Measurements from ENCODE around the gene SPDEF. TPM values are rescaled to one million over a fixed set of nuclear protein-coding genes. Genes with fewer than 3 reads are reported as not detected.

The SPDEF gene
- total RNA-seq, 1 donor from 2014 or later, result not detected

- no peak overlapping the region for H3K27ac Mint-ChIP-seq
- no peak for DNase-seq
- no peaks in the 10 kb centered on the region for H3K4me1 Mint-ChIP-seq
- H3K4me3 Mint-ChIP-seq, result no peak overlapping the region
- no peaks in the 10 kb centered on the region for H3K36me3 Mint-ChIP-seq (ENCODE audit: low read depth)
- no peaks in the 10 kb centered on the region for H3K9me3 Mint-ChIP-seq
- intact Hi-C loops (cut with micrococcal nuclease), result no loop called here
- peaks cover 18% of the 10 kb centered on the region for H3K27me3 Mint-ChIP-seq
Measured at GRCh38 chr6:34508425-34508824, 47.7 kb downstream of the SPDEF start.

GRCh38 chr6:34506718-34507117, 49.4 kb downstream of the SPDEF start:
- no peaks in the 10 kb centered on the region for H3K36me3 Mint-ChIP-seq (ENCODE audit: low read depth)
- no peak for DNase-seq
- intact Hi-C loops (cut with micrococcal nuclease), result no loop called here
- peaks cover 18% of the 10 kb centered on the region for H3K27me3 Mint-ChIP-seq
- no peak overlapping the region for H3K27ac Mint-ChIP-seq
- H3K4me3 Mint-ChIP-seq, result no peak overlapping the region
- no peaks in the 10 kb centered on the region for H3K4me1 Mint-ChIP-seq
- no peaks in the 10 kb centered on the region for H3K9me3 Mint-ChIP-seq

DNA sequence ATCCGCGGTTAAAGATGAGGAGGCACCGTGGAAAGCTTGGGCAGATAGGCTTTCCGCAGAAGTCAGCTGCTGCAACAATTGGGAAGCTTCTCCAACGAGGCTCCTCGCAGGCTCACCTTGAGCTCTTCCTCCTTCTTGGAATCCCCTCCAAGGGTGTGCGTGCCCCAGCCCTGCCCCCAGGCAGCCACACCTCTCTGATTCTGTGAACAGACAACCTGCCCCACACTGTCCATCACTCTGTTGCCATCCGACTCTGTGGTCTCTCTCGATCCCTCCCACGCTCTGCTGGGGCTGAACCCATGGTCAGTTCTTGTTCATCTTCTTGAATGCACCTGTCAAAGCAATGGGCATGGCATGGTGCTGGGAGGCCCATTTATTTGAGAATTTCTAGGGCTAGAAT, 58.7 kb downstream of the SPDEF start:
- Mint-ChIP-seq H3K27ac (no peak overlapping the region), H3K4me3 (no peak overlapping the region), H3K36me3 (ENCODE audit: low read depth) (no peaks in the 10 kb centered on the region), H3K9me3 (no peaks in the 10 kb centered on the region), H3K27me3 (no peaks in the 10 kb centered on the region), H3K4me1 (no peaks in the 10 kb centered on the region)
- intact Hi-C loops (cut with micrococcal nuclease), result no loop called here
- DNase-seq, result no peak

GRCh38 chr6:34496103-34496685, 59.9 kb downstream of the SPDEF start:
- no peak overlapping the region for H3K27ac Mint-ChIP-seq
- H3K36me3 Mint-ChIP-seq (ENCODE audit: low read depth), result no peaks in the 10 kb centered on the region
- H3K4me1 Mint-ChIP-seq, result peaks cover under 1% of the 10 kb centered on the region
- H3K27me3 Mint-ChIP-seq, result no peaks in the 10 kb centered on the region
- H3K4me3 Mint-ChIP-seq, result no peak overlapping the region
- intact Hi-C loops (cut with micrococcal nuclease), result no loop called here
- DNase-seq, result no peak
- H3K9me3 Mint-ChIP-seq, result no peaks in the 10 kb centered on the region

GRCh38 chr6:34494973-34495372, 61.2 kb downstream of the SPDEF start:
- Mint-ChIP-seq H3K36me3 (ENCODE audit: low read depth) (no peaks in the 10 kb centered on the region), H3K27me3 (no peaks in the 10 kb centered on the region), H3K27ac (no peak overlapping the region), H3K9me3 (no peaks in the 10 kb centered on the region), H3K4me1 (peaks cover 3% of the 10 kb centered on the region), H3K4me3 (no peak overlapping the region)
- intact Hi-C loops (cut with micrococcal nuclease), result no loop called here
- DNase-seq, result no peak

DNA sequence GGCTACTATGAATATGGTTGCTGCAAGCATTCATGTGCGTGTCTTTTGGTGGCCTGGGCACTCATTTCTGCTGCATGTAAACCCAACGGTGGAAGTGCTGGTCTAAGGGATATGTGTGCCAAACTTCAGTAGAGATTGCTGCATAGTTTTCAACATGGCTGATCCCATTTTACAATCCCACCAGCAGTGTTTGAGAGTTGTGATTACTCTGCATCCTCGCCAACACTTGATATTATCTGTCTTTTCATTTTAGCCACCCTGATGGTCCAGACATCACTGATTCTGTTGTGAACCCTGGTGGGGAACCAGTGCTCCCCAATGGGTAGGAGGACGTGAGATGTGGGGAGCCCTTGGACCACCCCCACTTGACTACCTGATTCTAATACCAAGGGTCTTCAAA, 62.8 kb downstream of the SPDEF start:
- Mint-ChIP-seq H3K27me3 (no peaks in the 10 kb centered on the region), H3K9me3 (no peaks in the 10 kb centered on the region), H3K36me3 (ENCODE audit: low read depth) (no peaks in the 10 kb centered on the region), H3K27ac (no peak overlapping the region), H3K4me1 (peaks cover 3% of the 10 kb centered on the region), H3K4me3 (no peak overlapping the region)
- no peak for DNase-seq
- intact Hi-C loops (cut with micrococcal nuclease), result no loop called here

- no peaks in the 10 kb centered on the region for H3K27me3 Mint-ChIP-seq
- H3K9me3 Mint-ChIP-seq, result no peaks in the 10 kb centered on the region
- H3K4me1 Mint-ChIP-seq, result peaks cover 6% of the 10 kb centered on the region
- intact Hi-C loops (cut with micrococcal nuclease), result no loop called here
- H3K36me3 Mint-ChIP-seq (ENCODE audit: low read depth), result no peaks in the 10 kb centered on the region
- H3K27ac Mint-ChIP-seq, result no peak overlapping the region
- DNase-seq, result no peak
- H3K4me3 Mint-ChIP-seq, result no peak overlapping the region
Measured at GRCh38 chr6:34491091-34491430, 65.1 kb downstream of the SPDEF start.

DNA sequence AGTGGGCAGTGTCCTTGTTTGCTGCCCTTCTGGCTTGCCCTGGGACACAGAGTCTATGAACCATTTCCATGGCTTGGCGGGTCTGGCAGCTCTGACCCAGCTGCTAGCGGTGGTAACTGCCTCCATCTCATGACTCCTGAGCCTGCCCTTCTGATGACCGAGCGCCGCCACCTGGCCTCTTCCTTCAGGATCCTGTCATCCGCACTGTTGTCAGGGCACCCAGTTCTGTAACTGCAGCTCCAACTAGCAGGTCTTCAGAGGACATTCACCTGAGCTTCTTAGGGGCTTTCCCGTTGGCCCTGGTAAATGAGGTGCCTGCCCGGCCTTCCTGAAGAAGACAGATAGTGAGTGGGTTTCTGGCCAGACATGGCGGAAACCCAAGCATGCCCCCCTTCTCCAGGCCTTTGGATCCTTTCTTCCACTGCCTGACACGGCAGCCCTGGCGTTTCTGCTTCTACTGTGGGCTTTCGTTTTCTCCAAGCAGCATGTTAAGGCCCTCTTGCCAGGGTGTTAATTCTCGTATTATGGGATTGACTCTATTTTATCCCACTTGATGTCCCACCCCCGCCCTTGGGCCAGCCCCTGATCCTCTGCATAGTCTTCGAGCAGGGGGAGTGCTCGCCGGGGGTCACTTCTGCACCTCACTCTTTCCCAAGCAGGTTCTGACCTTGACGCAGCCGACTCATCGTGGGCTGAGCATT, 65.6 kb downstream of the SPDEF start:
- Mint-ChIP-seq H3K27ac (no peak overlapping the region), H3K27me3 (no peaks in the 10 kb centered on the region), H3K9me3 (no peaks in the 10 kb centered on the region), H3K4me3 (no peak overlapping the region), H3K4me1 (peaks cover 11% of the 10 kb centered on the region), H3K36me3 (ENCODE audit: low read depth) (no peaks in the 10 kb centered on the region)
- intact Hi-C loops (cut with micrococcal nuclease), result no loop called here
- DNase-seq, result no peak

DNA sequence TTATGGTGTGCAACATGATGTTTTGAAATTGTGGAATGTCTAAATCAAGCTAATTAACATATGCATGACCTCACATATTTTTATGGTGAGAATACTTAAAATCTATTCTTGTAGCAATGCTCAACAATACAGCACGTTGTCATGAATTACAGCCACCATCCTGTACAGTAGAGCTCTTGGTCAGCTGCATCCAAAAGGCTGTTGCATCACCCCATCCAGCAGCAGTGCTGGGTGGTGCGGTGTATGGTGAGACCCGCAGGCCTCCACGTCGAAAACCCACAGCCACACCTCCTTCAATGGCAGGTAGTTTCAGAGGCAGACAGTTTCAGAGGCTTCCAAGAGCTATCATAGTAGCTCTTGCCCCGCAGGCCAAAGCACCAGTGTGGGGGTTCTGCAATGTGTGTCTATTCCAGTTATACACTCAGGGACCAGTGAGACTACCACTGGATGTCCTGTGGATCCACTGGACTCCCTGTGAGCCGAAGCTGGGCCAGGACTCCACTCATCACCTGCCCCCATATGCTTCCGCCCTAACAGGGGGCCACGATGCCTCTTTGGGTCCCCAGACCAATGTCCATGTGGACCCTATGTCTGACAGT, 66.8 kb downstream of the SPDEF start:
- intact Hi-C loops (cut with micrococcal nuclease), result no loop called here

More for the DNA sequence above, 66.8 kb downstream of the SPDEF start:
- no peak for DNase-seq
- peaks cover 22% of the 10 kb centered on the region for H3K4me1 Mint-ChIP-seq
- no peaks in the 10 kb centered on the region for H3K27me3 Mint-ChIP-seq
- H3K9me3 Mint-ChIP-seq, result no peaks in the 10 kb centered on the region
- no peak overlapping the region for H3K4me3 Mint-ChIP-seq
- H3K27ac Mint-ChIP-seq, result no peak overlapping the region
- H3K36me3 Mint-ChIP-seq (ENCODE audit: low read depth), result no peaks in the 10 kb centered on the region

Other genes starting within 250 kb of the SPDEF start
- 21.2 and 21.8 TPM in 2 replicates for gene NUDT3, start 163.7 kb downstream of the SPDEF start, total RNA-seq
- 1,681 and 1,689 TPM in 2 replicates for gene RPS10, start 130.3 kb downstream of the SPDEF start, total RNA-seq
- gene PACSIN1, start 90.3 kb downstream of the SPDEF start, total RNA-seq, result not detected in 2 replicates
- 65.4 and 67.2 TPM in 2 replicates for gene ILRUN, start 140.4 kb upstream of the SPDEF start, total RNA-seq
- gene SNRPC, start 201.2 kb upstream of the SPDEF start, total RNA-seq, result 185 TPM in 2 replicates
- 17.0 and 18.3 TPM in 2 replicates for gene BLTP3A, start 235.8 kb upstream of the SPDEF start, total RNA-seq

Data from activated CD4-positive, alpha-beta T cell treated with anti-CD3 and anti-CD28 coated beads, Interleukin-2, amount 10 ng/mL, durations not matched to agents 24 days and 14 days (primary cell).